Skin of body (tissue), 2 donors: Measurements from ENCODE around the gene ARHGAP6. TPM values are rescaled to one million over a fixed set of nuclear protein-coding genes. Genes with fewer than 3 reads are reported as not detected.
"Not testable (repeated sequence)": the region's sequence is repeated elsewhere in the genome, so short reads cannot be mapped to it uniquely, and the experiment has no call there.

Experiments
- DNase-seq: peaks from one replicate; lab custom pipeline; 2025; lab: John Stamatoyannopoulos, UW
- total RNA-seq: library from RNA; depleted of rRNA; stranded (reverse); fragments of >200 nt; gene quantifications from one replicate; pipeline ENCODE4 v1.2.3, GENCODE V29; 2014

ARHGAP6 gene
- total RNA-seq, 1 donor from 2014 or later = 4.8 TPM

DNA sequence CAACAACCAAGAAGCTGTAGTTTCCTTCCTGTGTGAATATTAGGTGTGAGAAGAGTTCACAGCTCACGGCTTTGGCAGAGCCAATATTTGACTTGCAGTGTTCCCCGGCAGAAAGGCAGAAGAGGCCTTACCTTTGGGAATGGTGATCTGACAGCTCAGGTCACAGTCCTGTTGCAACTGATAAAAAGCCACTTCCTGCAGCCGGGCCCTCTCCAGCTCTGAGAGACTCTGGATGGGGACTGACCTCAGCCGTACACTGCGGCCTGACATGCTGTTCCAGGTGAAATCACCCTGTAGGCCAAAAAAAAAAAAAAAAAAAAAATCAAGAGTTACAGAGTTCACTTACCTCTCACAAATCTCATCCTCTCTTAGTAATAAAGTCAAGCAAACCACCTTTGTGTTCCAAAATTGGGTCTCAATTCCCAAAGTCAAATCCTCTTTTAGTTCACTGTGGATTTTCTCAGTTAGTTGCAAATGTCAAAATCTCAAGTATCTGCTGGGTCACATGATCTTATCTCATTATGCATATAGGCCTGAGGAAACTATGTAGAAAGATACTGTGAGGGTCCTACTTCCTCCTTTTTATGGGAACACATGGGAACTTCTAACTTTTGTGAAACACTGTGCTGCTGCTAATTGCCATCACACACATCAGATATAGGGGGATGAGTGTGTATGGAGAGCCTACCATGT lies 411.2 kb downstream of the ARHGAP6 start:
- no peak for DNase-seq

- peak; percentile 79 for DNase-seq
Measured at GRCh38 chrX:11244636-11245035, 421.1 kb downstream of the ARHGAP6 start.

- no peak for DNase-seq
Measured at GRCh38 chrX:11242704-11243103, 423.0 kb downstream of the ARHGAP6 start.

- DNase-seq = no peak
Measured at GRCh38 chrX:11241720-11242119, 424.0 kb downstream of the ARHGAP6 start.

GRCh38 chrX:11239230-11239629 lies 426.5 kb downstream of the ARHGAP6 start:
- no peak for DNase-seq

GRCh38 chrX:11235377-11235776 lies 430.3 kb downstream of the ARHGAP6 start:
- not testable (repeated sequence) for DNase-seq

DNA sequence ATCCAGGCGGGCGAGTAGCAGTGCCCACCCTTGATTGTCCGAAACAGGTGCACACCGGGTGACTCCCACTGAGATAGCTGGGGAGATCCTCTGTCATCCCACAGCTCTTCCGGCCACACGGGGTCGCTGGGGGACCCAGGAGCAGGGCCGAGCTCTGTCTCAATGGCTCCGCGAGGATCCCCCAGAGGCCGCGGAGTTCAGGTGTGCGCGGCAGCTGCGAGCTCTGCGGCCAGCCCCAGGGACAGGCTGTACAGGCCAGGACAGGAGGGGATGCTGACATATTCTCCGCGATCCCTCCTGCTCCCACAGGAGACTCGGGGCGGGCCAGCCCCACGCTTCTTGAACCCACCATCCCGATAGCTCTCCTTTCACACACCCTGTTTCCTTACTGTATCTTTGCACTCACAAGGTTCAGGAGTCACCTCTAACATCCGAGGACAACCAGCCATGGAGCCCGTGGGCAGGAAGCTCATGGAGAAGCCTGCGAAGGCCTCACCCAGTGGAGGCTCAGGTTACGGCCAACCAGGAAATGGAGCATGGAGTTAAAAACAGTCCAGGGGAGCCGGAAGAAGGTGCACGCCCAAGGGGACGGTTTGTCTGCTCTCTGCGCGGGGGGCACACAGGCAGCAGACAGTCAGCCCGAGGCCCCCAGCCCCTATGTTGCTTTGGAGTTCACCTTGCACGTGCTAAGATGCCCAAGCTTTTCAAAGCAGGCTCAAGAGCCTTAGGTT lies 450.4 kb downstream of the ARHGAP6 start:
- DNase-seq = no peak

DNA sequence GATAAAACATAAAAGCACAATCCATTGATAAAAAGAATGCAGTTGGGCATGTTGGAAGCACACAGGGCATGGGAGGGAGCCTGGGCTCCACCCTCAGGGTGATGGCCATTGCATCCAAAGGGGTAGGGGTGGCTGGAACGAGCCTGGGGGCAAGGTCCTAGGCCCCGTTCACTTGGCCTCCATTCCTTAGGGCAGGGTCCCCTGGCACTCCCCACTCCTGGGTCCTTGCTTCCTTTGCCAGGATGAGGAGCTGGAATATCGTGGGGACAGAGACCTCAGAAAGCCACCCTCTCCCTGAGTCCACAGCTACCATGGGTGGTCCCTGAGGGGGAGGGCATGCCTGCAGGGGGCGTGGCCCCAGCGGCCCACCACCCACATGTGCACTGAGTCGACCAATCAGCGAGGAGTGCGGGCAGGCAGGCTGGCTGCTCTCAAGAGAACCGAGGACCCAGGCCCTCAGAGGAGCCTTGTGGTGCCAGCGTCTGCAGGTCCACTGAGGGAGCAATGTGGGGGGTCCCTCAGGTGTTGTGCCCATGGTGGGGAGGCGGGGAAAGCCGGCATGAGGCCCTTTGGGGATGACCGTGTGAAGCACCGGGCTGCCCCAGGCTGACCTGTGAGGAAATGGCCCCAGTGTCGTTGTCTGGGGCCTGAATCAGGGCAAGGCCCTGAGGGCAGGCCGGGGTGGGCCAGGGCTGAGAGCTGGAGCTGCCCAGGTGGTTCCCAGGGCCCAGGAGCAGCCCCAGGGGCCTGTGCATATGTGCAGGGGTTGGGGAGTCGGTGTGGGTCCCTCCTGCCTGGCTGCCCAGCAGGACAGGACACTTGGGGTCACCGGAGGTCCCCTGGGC lies 451.2 kb downstream of the ARHGAP6 start:
- DNase-seq = no peak

- DNase-seq = no peak
Measured at GRCh38 chrX:11212741-11213140, 453.0 kb downstream of the ARHGAP6 start.

GRCh38 chrX:11210415-11210801 lies 455.3 kb downstream of the ARHGAP6 start:
- peak; percentile 14 for DNase-seq

GRCh38 chrX:11209798-11210414 lies 455.8 kb downstream of the ARHGAP6 start:
- no peak for DNase-seq

DNA sequence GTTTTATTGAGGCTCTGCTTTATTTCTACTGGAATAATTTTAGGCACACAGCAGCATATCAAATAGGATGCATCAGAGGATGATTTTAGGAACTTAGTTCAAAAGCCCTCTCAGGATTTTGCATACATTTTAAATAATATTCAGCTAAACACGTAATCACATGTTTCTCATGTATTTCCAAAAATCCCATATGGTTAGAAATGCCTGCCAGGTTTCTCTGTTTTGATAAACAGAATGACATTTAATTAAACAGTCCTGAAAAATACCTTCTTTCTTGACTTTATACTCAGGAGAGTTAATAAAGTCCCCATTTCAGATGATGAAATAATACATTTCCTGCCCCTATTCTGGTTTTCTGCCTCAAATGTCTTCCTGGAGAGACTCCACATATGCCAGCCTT lies 459.0 kb downstream of the ARHGAP6 start:
- DNase-seq = no peak

GRCh38 chrX:11205796-11206195 lies 459.9 kb downstream of the ARHGAP6 start:
- no peak for DNase-seq

- DNase-seq = no peak
Measured at GRCh38 chrX:11197671-11198070, 468.0 kb downstream of the ARHGAP6 start.

DNA sequence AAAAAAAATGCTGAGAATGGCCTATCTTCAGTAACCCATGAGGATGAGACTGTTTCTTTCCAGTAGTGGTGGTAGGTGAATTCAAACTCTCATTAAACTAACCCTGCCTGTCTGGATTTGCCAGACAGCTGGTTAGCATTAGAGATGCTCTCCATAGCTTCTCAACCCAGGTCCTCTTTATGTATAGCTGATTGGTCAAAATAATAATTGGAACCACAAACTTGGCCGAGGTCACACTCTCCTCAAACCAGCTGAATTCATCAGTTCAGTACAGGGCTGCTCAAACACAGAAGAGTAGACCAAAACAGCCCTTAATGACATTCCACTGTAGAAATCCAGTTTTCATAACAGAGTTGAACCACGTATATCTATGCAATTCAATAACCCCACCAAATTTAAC lies 469.2 kb downstream of the ARHGAP6 start:
- DNase-seq = peak; percentile 43

DNA sequence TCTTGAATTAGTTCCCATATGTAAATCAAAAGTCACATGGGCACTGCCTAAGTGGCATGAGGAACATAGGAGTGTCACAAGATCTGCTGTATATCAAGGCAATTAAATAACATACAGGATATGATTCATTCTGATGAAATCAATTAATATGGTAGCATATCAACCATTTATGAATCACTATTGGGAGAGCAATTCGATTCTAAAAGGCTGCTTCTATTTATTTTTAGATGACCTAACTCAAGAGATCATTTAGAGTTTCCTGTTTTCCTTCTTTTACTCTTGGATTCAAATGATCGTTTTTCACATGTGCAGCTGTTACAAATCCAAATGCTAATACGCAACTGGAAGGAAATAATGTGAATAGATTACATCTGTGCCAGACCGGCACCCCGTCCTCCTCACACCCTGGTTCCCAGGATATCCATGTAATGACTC lies 472.7 kb downstream of the ARHGAP6 start:
- peak; percentile 47 for DNase-seq

- no peak for DNase-seq
Measured at GRCh38 chrX:11190745-11191510, 474.8 kb downstream of the ARHGAP6 start.

DNA sequence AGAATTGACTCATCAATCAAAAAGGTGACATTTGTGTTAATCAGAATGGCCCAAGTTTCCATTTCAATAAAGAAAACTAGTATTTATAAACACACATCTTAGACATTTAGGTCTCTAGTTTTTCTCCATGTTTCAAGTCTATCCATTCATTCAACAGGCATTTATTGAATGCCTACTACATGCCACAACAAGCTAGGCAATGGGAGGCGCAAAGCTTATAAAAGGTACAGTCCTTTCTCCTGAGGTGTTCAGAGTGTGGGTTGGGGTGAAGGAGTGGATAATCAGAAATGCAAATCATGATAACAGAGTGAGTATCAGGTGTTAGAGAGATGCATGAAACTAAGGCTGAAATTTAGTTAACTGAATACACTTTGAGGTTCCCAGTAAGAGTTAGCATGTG lies 476.6 kb downstream of the ARHGAP6 start:
- no peak for DNase-seq

DNA sequence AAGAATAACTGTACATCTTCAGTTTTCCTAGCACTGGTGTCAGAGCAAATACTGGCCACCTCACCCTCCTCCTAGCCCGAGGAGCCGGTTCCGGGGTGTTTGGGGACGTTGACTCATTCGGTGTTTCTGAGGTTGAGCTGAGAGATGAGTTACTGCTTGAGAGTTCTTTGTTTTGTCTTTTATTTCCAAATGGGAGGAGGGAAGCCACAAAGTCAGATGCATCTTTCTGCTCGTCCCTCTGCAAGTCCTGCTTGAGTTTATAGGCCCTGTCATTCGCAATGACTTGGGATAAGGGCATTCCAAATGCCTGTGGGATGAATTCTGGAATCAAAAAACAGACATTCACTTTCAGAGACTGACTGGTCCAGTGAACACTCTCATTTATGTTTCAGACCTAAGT lies 477.1 kb downstream of the ARHGAP6 start:
- no peak for DNase-seq

- DNase-seq = no peak
Measured at GRCh38 chrX:11187001-11187400, 478.7 kb downstream of the ARHGAP6 start.

DNA sequence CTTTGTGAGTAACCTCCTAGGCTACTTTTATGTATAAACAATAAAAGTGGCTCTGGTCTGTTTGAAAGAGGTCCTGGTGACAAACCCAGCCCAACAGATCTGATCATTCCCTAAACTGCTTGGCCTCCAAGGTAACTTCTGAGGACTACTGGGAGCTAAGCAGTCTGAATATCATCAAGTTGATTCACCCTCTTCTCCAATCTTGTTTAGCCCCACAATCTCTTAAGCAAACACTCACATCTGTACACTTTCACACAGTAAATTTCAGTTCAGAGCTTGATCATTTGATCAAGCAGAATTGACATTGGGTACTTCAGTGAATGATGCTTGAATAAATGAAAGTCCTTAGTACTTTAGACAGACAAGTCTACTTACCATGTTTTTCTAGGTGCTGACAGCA lies 479.9 kb downstream of the ARHGAP6 start:
- no peak for DNase-seq
